ENCODE results near the gene SHC4. TPM values are rescaled to one million over a fixed set of nuclear protein-coding genes. Genes with fewer than 3 reads are reported as not detected.

The SHC4 gene
- total and polyA plus RNA-seq, 2 of the 8 experiments (the other 6 are each of a cell fraction or from before 2014, with no cell fraction given): 0.15 to 0.30 TPM

Small RNAs within 50 kb of the gene (small RNA-seq; reads per million reads assigned to genes)
- gene RF00019 (ENCODE audit: insufficient read depth): not detected

Other genes with a start within 250 kb of the SHC4 start
- 16.1 and 16.2 TPM in 2 replicates for gene CEP152, start 152.8 kb downstream of the SHC4 start, total RNA-seq (2021; fragmentation: NEBNext Ultra II Directional; extraction: Animal tissue kit (Norgen Biotek cat#: 25700))
- gene CEP152, start 152.8 kb downstream of the SHC4 start, polyA plus RNA-seq (2011; rRNA removed): 1.4 and 1.8 TPM in 2 replicates
- 110 and 135 TPM in 2 replicates for gene EID1, start 85.8 kb downstream of the SHC4 start, total RNA-seq (2021; fragmentation: NEBNext Ultra II Directional; extraction: Animal tissue kit (Norgen Biotek cat#: 25700))
- gene EID1, start 85.8 kb downstream of the SHC4 start, polyA plus RNA-seq (2011; rRNA removed): 89.0 and 101 TPM in 2 replicates
- gene SECISBP2L, start 82.5 kb upstream of the SHC4 start, total RNA-seq (2021; fragmentation: NEBNext Ultra II Directional; extraction: Animal tissue kit (Norgen Biotek cat#: 25700)): 22.8 and 25.7 TPM in 2 replicates
- gene SECISBP2L, start 82.5 kb upstream of the SHC4 start, polyA plus RNA-seq (2011; rRNA removed): 7.6 and 9.5 TPM in 2 replicates
- 74.1 and 85.1 TPM in 2 replicates for gene COPS2, start 191.7 kb upstream of the SHC4 start, total RNA-seq (2021; fragmentation: NEBNext Ultra II Directional; extraction: Animal tissue kit (Norgen Biotek cat#: 25700))
- gene COPS2, start 191.7 kb upstream of the SHC4 start, polyA plus RNA-seq (2011; rRNA removed): 7.8 and 17.7 TPM in 2 replicates
- gene GALK2, start 206.3 kb upstream of the SHC4 start, total RNA-seq (2021; fragmentation: NEBNext Ultra II Directional; extraction: Animal tissue kit (Norgen Biotek cat#: 25700)): 16.1 and 18.0 TPM in 2 replicates
- 6.9 and 8.7 TPM in 2 replicates for gene GALK2, start 206.3 kb upstream of the SHC4 start, polyA plus RNA-seq (2011; rRNA removed)